A549 treated with GW870086 at 1 μM for 4 hours (cell line): ENCODE results near the gene SLC8A1. TPM values are rescaled to one million over a fixed set of nuclear protein-coding genes. Genes with fewer than 3 reads are reported as not detected.

Experiments
- total RNA-seq: library from RNA; stranded (reverse); fragments of 200-300 nt; extraction: Qiagen RNA extraction; gene quantifications from 5 replicates; pipeline ENCODE4 v1.2.3, GENCODE V29; 2022; ENCODE audit warnings: low read depth

Gene SLC8A1
- total RNA-seq, result 0.23 to 0.39 TPM (median 0.26 TPM) in 5 replicates

DNA sequence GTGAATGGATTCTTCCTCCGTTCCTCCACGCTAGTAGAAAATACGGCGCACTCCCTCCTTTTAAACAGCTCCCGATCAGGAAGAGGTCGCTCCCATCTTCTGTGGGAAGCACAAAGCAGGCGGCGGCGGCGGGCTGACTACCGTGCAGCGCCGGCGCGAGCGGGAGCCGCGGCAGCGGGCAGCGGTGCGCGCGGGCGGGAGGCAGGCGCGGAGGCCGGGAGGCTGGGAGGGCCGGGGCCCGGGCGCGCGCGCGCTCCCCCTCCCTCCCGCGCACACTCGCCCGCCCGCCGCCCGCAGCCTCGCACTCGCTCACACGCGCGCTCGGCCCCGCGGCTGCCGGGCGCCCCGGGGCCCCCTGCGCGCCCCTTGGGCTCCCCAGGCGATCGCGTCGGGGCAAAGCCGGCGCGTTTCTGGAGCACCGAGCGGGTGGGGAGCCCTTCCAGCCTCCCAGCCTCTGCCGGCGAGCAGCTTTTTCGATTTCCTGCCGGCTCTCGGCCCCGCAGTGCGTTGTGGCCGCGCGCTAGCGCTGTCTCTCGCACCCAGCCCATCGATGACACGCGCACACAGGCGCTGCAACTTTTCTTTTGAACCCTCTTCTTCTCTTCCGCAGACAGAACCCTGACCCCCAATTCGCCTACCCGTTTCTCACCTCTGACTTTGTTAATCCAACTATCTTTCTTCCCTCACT is at the start of gene SLC8A1:
SLC8A1 (minus strand) TSS at position 173 of the 688 bp plus-strand sequence.

